Stimulated activated CD4-positive, alpha-beta T cell treated with anti-CD3 and anti-CD28 coated beads, TNF-alpha, amount 100 ng/mL, for 4 hours (primary cell): ENCODE measurements around the gene SRRM3.
"Not testable (repeated sequence)": the region's sequence is repeated elsewhere in the genome, so short reads cannot be mapped to it uniquely, and the experiment has no call there.

ENCODE experiments used
- DNase-seq, 3 experiments: peaks; one replicate each; pipeline ENCODE4 v3.0.0-alpha.2; 2020; ENCODE audit warnings: low read depth in 3 of 3

The SRRM3 gene

DNA sequence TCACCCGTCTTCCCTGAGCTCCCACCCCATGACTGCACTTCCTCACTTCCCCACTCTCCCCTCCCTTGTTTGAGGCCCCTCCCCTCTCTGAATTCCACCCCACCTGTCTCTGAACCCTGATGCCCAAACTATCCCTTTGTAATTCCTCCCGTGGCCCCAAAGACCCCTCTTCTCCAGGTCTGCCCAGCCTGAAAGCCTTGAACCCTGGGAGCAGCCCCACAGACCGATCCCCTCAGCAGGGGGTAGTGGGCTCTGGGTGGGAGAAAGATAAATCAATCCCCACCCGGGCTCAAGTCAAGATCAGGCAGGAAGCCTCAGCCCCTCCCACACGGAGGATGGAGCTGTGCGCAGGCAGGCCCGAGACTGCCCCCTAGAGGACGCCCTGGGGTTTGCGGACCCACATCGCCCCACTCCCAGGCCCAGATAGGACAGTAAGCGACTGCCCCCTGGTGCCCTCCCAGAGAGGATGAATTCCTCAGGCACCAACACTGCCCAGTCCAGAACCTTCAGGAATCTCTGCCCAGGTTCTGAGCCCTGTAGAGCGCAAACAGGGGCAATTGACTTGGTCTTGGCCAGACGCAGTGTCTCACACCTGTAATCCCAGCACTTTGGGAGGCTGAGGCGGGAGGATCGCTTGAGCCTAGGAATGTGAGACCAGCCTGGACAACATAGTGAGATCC is 112.5 kb downstream of the SRRM3 start:
- DNase-seq, result peak; percentile 93 to 96 (median 94)

DNA sequence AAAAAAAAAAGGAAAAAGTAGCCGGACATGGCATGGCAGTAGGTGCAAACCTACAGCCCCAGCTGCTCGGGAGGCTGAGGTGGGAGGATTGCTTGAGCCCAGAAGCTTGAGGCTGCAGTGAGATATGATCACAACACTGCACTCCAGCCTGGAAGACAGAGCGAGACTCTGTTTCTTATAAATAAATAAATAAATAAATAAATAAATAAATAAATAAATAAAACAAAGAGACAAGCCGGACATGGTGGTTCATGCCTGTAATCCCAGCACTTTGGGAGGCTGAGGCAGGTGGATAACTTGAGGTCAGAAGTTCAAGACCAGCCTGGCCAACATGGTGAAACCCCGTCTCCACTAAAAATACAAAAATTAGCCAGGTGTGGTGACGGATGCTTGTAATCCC is 113.0 kb downstream of the SRRM3 start:
- DNase-seq, result not testable (repeated sequence)

DNA sequence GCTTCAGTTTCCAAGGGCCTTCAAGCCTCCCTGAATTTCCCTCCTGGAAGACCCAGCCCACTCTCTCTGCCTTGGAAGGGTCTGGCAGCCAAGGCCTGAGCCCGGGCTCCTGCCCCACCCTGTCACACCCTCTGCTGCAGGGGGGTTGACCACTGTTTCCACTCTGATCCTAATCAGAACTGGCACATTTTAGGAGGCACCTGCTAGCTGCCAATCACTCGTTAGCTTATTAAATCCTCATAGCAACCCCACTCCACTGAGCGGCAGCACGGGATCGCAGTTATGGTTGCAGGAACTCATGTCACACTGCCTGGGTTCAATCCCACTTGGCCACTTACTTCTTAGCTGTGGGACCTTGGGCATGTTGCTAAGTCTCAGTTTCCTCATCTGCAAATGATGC is 113.7 kb downstream of the SRRM3 start:
- DNase-seq, result no peak

GRCh38 chr7:76316984-76317781 is 115.5 kb downstream of the SRRM3 start:
- no peak for DNase-seq

DNA sequence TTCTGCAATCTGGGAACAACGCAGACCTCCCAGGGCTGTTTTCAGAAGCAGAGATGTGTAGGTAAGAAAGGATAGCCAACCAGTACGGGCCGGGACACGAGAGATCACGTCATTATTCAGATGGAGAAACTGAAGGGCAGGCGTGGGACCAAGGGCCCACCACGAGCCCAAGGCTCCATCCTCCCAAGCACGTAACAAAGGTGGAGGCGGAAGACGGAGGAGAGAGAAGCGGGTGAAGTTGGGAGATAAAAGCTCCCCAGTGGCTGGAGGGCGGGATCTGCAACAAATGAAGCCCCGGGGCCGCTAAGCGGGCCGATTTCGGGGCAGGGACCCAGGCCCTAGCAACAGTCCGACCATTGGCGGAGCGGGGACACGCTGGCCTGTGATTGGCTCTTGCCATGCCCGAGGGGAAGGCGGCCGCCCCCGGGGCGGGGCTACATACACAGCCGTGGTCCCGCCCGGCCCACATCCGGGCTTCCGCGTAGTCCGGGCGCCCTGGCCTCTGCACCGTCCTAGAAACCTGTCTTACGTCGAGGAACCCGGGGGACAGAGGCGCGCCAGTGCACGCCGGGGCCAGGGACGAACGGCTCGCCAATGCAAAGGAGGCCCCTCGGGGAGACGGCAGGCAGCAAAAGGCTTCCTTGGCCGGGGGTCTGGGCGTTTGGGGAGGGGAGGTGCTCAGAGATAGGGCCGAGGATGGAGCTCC is 116.2 kb downstream of the SRRM3 start:
- DNase-seq, result peak; percentile 85 to 91 (median 88)

DNA sequence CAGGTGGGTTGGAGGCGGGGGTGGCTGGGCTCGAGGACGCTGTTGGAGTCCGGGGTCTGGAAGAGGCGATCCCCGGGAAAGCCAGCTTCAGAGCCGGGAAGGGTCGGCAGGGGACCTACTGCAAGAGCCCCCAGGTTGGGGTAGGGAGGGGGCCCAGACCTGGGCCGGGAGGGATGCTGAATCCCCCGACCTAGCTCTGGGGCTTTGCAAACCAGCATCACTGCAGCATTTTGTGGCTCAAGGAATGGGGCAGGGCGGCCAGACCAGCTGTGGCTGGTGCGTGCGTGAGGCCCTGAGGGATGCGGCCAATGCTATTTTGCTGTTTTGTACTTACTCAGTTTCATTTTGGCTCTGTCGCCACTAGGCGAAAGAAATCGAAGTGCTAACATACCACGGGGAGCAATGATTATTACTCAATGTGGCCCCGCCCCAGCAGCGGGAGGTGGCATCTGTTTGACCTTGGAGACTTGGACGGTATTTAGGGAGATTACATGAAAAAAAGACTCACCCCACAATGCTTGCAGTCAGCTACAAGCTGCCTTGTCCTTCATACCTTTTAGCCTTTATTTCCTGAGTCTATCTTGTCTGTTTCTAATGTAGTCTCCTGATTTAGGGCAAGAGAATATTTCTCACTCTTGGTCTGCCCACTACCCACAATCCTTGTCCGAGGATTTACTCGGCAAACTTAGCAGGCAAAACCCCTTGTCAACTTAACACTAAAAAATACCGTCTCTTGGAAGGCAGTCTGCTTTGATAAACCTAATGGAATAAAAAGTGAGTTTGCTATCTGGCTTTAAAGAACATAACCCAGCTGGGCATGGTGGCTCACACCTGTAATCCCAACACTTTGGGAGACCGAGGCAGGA is 117.0 kb downstream of the SRRM3 start:
- peak in 2 of 3 experiments; percentile 13 to 41 for DNase-seq

DNA sequence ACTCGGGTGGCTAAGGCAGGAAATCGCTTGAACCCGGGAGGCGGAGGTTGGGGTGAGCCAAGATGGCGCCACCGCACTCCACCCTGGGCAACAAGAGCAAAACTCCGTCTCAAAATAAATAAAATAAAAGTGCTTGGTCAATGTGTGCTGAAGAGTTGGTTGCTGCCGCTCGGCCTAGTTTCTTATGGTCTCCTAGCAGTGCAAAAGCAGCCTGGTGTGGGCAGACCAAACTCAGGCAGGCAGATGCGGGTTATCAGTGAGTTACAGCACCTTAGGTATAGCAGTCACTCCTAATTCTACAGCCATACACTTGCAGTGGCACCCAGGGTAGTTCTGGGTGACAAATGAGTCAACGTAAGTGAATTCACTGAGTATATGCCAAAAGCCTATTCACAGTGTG is 123.4 kb downstream of the SRRM3 start:
- no peak for DNase-seq

- DNase-seq, result no peak
These were observed 124.1 kb downstream of the SRRM3 start for GRCh38 chr7:76325811-76326210.

GRCh38 chr7:76326646-76327233 is 125.0 kb downstream of the SRRM3 start:
- DNase-seq, result no peak

DNA sequence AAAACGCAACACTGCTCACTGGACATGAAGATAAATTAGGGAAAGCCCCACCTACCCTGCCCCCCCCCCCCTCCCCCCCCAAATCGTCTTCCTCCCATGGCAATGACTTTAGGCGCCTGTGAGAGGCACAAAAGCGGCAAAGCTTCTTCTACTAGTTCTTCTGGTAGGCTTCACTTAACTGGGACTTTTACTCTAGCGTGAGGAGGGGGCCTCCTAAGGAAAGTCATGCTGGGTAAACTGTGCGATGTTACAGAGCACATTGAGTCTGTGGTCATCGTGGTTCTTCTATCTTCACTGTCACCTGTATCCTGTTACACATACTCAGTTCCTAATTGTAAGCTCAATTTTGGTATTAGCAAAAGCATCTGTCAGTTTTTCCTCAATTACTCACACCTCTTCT is 125.9 kb downstream of the SRRM3 start:
- DNase-seq, result no peak

- no peak for DNase-seq
These were observed 126.7 kb downstream of the SRRM3 start for GRCh38 chr7:76328389-76328788.

- DNase-seq, result no peak
These were observed 127.8 kb downstream of the SRRM3 start for GRCh38 chr7:76329479-76329878.

GRCh38 chr7:76330261-76330660 is 128.6 kb downstream of the SRRM3 start:
- no peak for DNase-seq

GRCh38 chr7:76330673-76331072 is 129.0 kb downstream of the SRRM3 start:
- no peak for DNase-seq

- DNase-seq, result no peak
These were observed 130.4 kb downstream of the SRRM3 start for GRCh38 chr7:76332078-76332477.

DNA sequence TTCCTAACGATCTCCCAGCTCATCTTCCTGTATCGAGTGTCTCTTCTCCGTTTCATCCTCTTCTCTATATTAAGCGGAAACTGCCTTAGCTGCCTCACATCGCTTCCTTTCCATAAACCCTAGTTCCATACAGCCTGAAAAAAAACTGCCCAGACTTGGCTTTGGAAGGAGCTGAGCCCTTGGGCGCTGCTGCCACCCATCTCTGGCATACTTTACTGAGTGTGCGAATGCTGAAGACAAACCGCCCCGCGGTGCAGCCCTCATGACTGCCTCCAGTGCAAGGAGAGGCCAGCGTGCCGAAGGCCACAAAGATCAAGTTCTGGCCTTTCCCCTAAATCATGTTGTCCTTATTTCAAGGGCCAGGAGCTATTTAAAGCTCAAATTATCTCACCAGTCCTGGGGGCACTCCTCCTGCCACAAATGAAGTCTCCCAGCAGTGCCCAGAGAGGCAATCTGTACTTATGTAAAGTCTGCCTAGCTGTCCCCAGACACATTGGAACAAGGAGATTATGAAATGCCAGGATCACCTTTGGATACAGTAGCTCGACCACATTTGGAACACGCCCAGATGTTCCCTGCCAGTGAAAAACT is 131.9 kb downstream of the SRRM3 start:
- no peak for DNase-seq

DNA sequence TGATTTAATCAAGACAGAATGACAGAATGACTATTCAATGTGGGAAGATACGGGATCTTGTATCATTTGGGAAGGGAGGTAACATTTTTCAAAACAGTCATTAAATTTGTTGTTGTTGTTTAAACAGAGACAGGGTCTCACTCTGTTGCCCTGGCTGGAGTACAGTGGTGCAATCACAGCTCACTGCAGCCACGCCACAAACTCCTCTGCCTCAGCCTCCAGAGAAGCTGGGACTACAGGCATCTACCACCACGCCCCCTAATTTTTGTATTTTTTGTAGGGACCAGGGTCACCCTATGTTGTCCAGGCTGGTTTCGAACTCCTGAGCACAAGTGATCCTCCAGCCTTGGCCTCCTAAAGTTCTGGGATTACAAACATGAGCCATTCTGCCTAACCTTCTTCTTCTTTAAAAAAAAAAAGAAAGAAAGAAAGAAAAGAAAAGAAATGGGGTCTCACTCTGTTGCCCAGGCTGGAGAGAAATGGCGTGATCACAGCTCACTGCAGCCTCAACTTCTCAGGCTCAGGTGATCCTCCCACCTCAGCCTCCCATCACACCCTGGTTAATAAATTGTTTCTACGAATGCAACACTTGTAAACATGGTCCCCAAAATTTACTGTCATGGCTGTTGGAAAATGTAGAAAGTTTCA is 132.7 kb downstream of the SRRM3 start:
- DNase-seq, result no peak

- DNase-seq, result not testable (repeated sequence)
These were observed 133.7 kb downstream of the SRRM3 start for GRCh38 chr7:76335417-76335816.

GRCh38 chr7:76336094-76336493 is 134.4 kb downstream of the SRRM3 start:
- DNase-seq, result no peak
